HepG2 (cell line): ENCODE data around the gene SDK2. TPM values are rescaled to one million over a fixed set of nuclear protein-coding genes. Genes with fewer than 3 reads are reported as not detected.

Experiments used
- ATAC-seq: fragments of 200-7000 bp; cut with Tn5 transposase; 3 replicates; pipeline ENCODE4 v1.9.1; 2020; ENCODE audit warnings: mild to moderate bottlenecking, moderate library complexity
- BruUV-seq: library from RNA; stranded (reverse); fragments of 400-500 nt; replicated peaks from 2 replicates; lab custom pipeline; 2021; lab: Mats Ljungman, UMichigan
- CTCF ChIA-PET: fragments of 300-600 bp; formaldehyde crosslinking; extraction: SDS; loops from one replicate; lab custom pipeline; 2021; ENCODE audit warnings: low total read pairs, inconsistent platforms, low intra/inter-chr PET ratio; lab: Yijun Ruan, JAX
- POLR2A ChIA-PET: fragments of 350-600 bp; sonication (Branson Sonifier 250); formaldehyde crosslinking; loops from one replicate; lab custom pipeline; 2020; ENCODE audit warnings: antibody characterized with exemption, inconsistent platforms; lab: Yijun Ruan, JAX
- DNase-seq: peaks from one replicate; pipeline ENCODE4 v3.0.0-alpha.2; 2015; ENCODE audit warnings: low spot score
- FAIRE-seq: peaks from 3 replicates; lab custom pipeline; 2011; peaks lifted over from hg19 to GRCh38; lab: Jason Lieb, UNC
- H2AFZ ChIP-seq: one replicate; pipeline ENCODE4 v1.6.1; 2011; ENCODE audit warnings: low read length, inconsistent platforms
- H3K27ac ChIP-seq: fragments of 300-600 bp; 3 replicates; pipeline ENCODE4 v1.8.0; 2011; ENCODE audit warnings: mixed run types, mild to moderate bottlenecking, mixed read lengths, low read length, inconsistent platforms; ENCODE audit not compliant: insufficient read depth; ENCODE audit errors: extremely low read length
- H3K27me3 ChIP-seq, 2 experiments: fragments of 200-600 bp in 1 of 2; 2 replicates in 1 of 2; 3 replicates in 1 of 2; pipeline versions ENCODE4 v1.6.0 to v1.8.0; 2011; ENCODE audit warnings: low read length in 2 of 2, mild to moderate bottlenecking in 2 of 2, moderate library complexity in 2 of 2, inconsistent platforms in 1 of 2; ENCODE audit not compliant: insufficient read depth in 2 of 2, control insufficient read depth in 1 of 2
- H3K36me3 ChIP-seq, 2 experiments: fragments of 200-600 bp in 1 of 2; replicated peaks in 1 of 2; 2 replicates in 1 of 2; 3 replicates in 1 of 2; pipeline versions ENCODE4 v1.5.1 to v1.8.0; 2011; ENCODE audit warnings: low read length in 2 of 2, inconsistent platforms in 1 of 2; ENCODE audit not compliant: insufficient read depth in 2 of 2, control insufficient read depth in 1 of 2
- H3K4me1 ChIP-seq: 2 replicates; pipeline ENCODE4 v1.5.1; 2012; ENCODE audit warnings: low read length, inconsistent platforms; ENCODE audit not compliant: insufficient read depth
- H3K4me2 ChIP-seq: 2 replicates; pipeline ENCODE4 v1.6.0; 2011; ENCODE audit warnings: low read depth, low read length, inconsistent platforms
- H3K4me3 ChIP-seq, 3 experiments: fragments of 200-600 bp in 1 of 3; sonication (generic), shearing (Covaris generic) in 1 of 3; replicated peaks in 1 of 3; 2 replicates each; pipeline ENCODE4 v1.5.1; 2011 to 2016; ENCODE audit warnings: low read length in 3 of 3, inconsistent platforms in 2 of 3, low read depth in 2 of 3, mild to moderate bottlenecking in 2 of 3, control low read depth in 1 of 3, mixed read lengths in 1 of 3; ENCODE audit not compliant: insufficient read depth in 1 of 3
- H3K79me2 ChIP-seq: one replicate; pipeline ENCODE4 v1.6.1; 2011; ENCODE audit warnings: low read length, inconsistent platforms; ENCODE audit not compliant: insufficient read depth
- H3K9ac ChIP-seq: 2 replicates; pipeline ENCODE4 v1.6.0; 2011; ENCODE audit warnings: mild to moderate bottlenecking, low read depth, low read length, inconsistent platforms; ENCODE audit not compliant: insufficient read depth
- H3K9me3 ChIP-seq: 2 replicates; pipeline ENCODE4 v1.5.1; 2012; ENCODE audit warnings: mild to moderate bottlenecking, low read length
- H4K20me1 ChIP-seq: 2 replicates; pipeline ENCODE4 v1.6.0; 2011; ENCODE audit warnings: inconsistent platforms, mild to moderate bottlenecking, low read length, moderate library complexity; ENCODE audit not compliant: insufficient read depth
- DMAP1 ChIP-seq: IDR thresholded peaks from 2 replicates; pipeline ENCODE4 v1.6.1; 2016
- FOXO1 ChIP-seq: sonication (generic); formaldehyde crosslinking; IDR thresholded peaks from 2 replicates; pipeline ENCODE4 v1.4.0; 2020; ENCODE audit warnings: missing genetic modification reagents
- HNF1B ChIP-seq: sonication (generic); formaldehyde crosslinking; IDR thresholded peaks from 2 replicates; pipeline ENCODE4 v1.5.1; 2020; ENCODE audit warnings: mild to moderate bottlenecking, moderate library complexity, missing genetic modification reagents
- HNRNPLL ChIP-seq: fragments of 200-400 bp; formaldehyde crosslinking; IDR thresholded peaks from 2 replicates; pipeline ENCODE4 v1.6.1; 2017; ENCODE audit warnings: mild to moderate bottlenecking, low read depth, low read length; ENCODE audit not compliant: poor library complexity, severe bottlenecking
- MAFG ChIP-seq: sonication (generic); formaldehyde crosslinking; IDR thresholded peaks from 2 replicates; pipeline ENCODE4 v1.5.1; 2020; ENCODE audit warnings: mild to moderate bottlenecking, missing genetic modification reagents
- MYC ChIP-seq: sonication (generic); formaldehyde crosslinking; IDR thresholded peaks from 2 replicates; pipeline ENCODE4 v1.9.0; 2021; ENCODE audit warnings: missing genetic modification reagents, borderline replicate concordance
- POGK ChIP-seq: sonication (generic); formaldehyde crosslinking; conservative IDR thresholded peaks from 2 replicates; pipeline ENCODE4 v1.8.0; 2022; ENCODE audit warnings: mild to moderate bottlenecking, moderate library complexity, missing genetic modification reagents
- TCF7L2 ChIP-seq: IDR thresholded peaks from 2 replicates; pipeline ENCODE4 v1.6.1; 2011; ENCODE audit warnings: mild to moderate bottlenecking, low read depth, low read length, moderate library complexity
- UBTF ChIP-seq: sonication (generic); formaldehyde crosslinking; IDR thresholded peaks from 2 replicates; pipeline ENCODE4 v1.4.0; 2020; ENCODE audit warnings: mild to moderate bottlenecking, missing genetic modification reagents
- ZNF10 ChIP-seq: sonication (generic); formaldehyde crosslinking; IDR thresholded peaks from 2 replicates; pipeline ENCODE4 v1.4.0; 2020; ENCODE audit warnings: mild to moderate bottlenecking, low read depth, missing genetic modification reagents, borderline replicate concordance
- ZNF44 ChIP-seq: sonication (generic); formaldehyde crosslinking; IDR thresholded peaks from 2 replicates; pipeline ENCODE4 v1.5.1; 2020; ENCODE audit warnings: mild to moderate bottlenecking, missing genetic modification reagents
- ZNF441 ChIP-seq: sonication (generic); formaldehyde crosslinking; IDR thresholded peaks from 2 replicates; pipeline ENCODE4 v1.7.0; 2021; ENCODE audit warnings: missing genetic modification reagents, borderline replicate concordance
- ZNF451 ChIP-seq: sonication (generic); formaldehyde crosslinking; IDR thresholded peaks from 2 replicates; pipeline ENCODE4 v1.5.0; 2020; ENCODE audit warnings: mild to moderate bottlenecking, missing genetic modification reagents
- ZNF687 ChIP-seq: sonication (generic); formaldehyde crosslinking; IDR thresholded peaks from 2 replicates; pipeline ENCODE4 v1.5.1; 2020; ENCODE audit warnings: mild to moderate bottlenecking, missing genetic modification reagents, moderate library complexity
- WGBS: methylation state at CpG from one replicate; pipeline ENCODE4 v1.1.6; 2017; ENCODE audit warnings: low lambda C conversion rate; 5-methylcytosine and 5-hydroxymethylcytosine counted together
- in situ Hi-C: cut with HindIII; loops from 2 replicates; pipeline ENCODE4 v1.10.0; 2017; ENCODE audit warnings: low pct_unique_long_range_greater_than_20kb; ENCODE audit not compliant: extremely low pct_ligation_motif_present
- intact Hi-C: fragments of 100-400 bp; cut with micrococcal nuclease; formaldehyde crosslinking; loops from one replicate; pipeline ENCODE4 v1.10.0; 2022; ENCODE audit not compliant: unreplicated experiment
- polyA plus RNA-seq, 8 experiments: library from polyadenylated mRNA; depleted of rRNA in 3 of 8; stranded (reverse) in 7 of 8; unstranded in 1 of 8; fragments of >200 nt; fragmentation: Illumina TruSeq in 4 of 8; extraction: Trizol in 4 of 8; gene quantifications; 2 replicates each; pipeline versions ENCODE4 v1.2.1 to v1.2.3, GENCODE V29; 2011 to 2016; ENCODE audit warnings: low read depth in 4 of 8, missing spikeins in 1 of 8, mixed read lengths in 1 of 8; ENCODE audit not compliant: insufficient read depth in 1 of 8
- total RNA-seq, 5 experiments: library from RNA; depleted of rRNA; stranded (reverse); fragments of >200 nt; fragmentation: Illumina TruSeq; extraction: Trizol; gene quantifications; 2 replicates each; pipeline ENCODE4 v1.2.3, GENCODE V29; 2016; ENCODE audit warnings: low read depth in 1 of 5

SDK2 gene
- total and polyA plus RNA-seq, 2 of the 13 experiments (the other 11 are each of a cell fraction or from before 2014, with no cell fraction given): not detected

- Histone ChIP-seq H2AFZ (no peak overlapping the region), H3K27ac (no peak overlapping the region), H3K4me1 (peaks cover 7% of the 10 kb centered on the region; the same call in 1 of the 2 replicates), H3K27me3 (peaks cover 19 to 79% of the 10 kb centered on the region in 2 experiments)
- no TSS peak for BruUV-seq
- CTCF ChIA-PET: no interaction called here
- 0% methylated on average over 8 of the region's 8 CpGs for WGBS
- no peak for TF ChIP-seq ZNF441 (CRISPR knock-in tag)
- no peak for TF ChIP-seq HNF1B (CRISPR knock-in tag)
- TF ChIP-seq POGK (CRISPR knock-in tag): no peak
- TF ChIP-seq DMAP1 (CRISPR knock-in tag): no peak
- TF ChIP-seq MYC (CRISPR knock-in tag): no peak
- TF ChIP-seq MAFG: no peak
- TF ChIP-seq FOXO1: no peak
- no peak for TF ChIP-seq ZNF451 (CRISPR knock-in tag)
- no peak for TF ChIP-seq TCF7L2
- TF ChIP-seq HNRNPLL: no peak
- no peak for TF ChIP-seq ZNF10 (CRISPR knock-in tag)
- TF ChIP-seq ZNF44: no peak
- TF ChIP-seq ZNF687: no peak
- TF ChIP-seq UBTF (CRISPR knock-in tag): no peak
- TF ChIP-seq, all 625 proteins: peak for 0
- intact Hi-C loops: no loop called here
- Histone ChIP-seq H3K4me2 (no peak overlapping the region), H3K9me3 (no peaks in the 10 kb centered on the region), H4K20me1 (no peaks in the 10 kb centered on the region), H3K79me2 (no peaks in the 10 kb centered on the region), H3K9ac (no peak overlapping the region), H3K4me3 (no peak overlapping the region), H3K36me3 (no peaks in the 10 kb centered on the region)
- FAIRE-seq (no peak), DNase-seq (no peak), ATAC-seq (no peak)
- POLR2A ChIA-PET: no interaction called here
- in situ Hi-C loops: loop anchor here (10.0 to 25.0 kb wide), 2 partner anchors 528 to 751 kb away; no protein-coding TSS in a partner anchor
Observed at GRCh38 chr17:73434154-73434553, 210.1 kb downstream of the SDK2 start.
